GOT3 (cell line): Measurements from ENCODE around the gene NKAPD1.
"Not testable (repeated sequence)": the region's sequence is repeated elsewhere in the genome, so short reads cannot be mapped to it uniquely, and the experiment has no call there.

Experiments used
- DNase-seq: peaks from one replicate; lab custom pipeline; 2025; ENCODE audit warnings: mixed read lengths; lab: John Stamatoyannopoulos, UW

The NKAPD1 gene

DNA sequence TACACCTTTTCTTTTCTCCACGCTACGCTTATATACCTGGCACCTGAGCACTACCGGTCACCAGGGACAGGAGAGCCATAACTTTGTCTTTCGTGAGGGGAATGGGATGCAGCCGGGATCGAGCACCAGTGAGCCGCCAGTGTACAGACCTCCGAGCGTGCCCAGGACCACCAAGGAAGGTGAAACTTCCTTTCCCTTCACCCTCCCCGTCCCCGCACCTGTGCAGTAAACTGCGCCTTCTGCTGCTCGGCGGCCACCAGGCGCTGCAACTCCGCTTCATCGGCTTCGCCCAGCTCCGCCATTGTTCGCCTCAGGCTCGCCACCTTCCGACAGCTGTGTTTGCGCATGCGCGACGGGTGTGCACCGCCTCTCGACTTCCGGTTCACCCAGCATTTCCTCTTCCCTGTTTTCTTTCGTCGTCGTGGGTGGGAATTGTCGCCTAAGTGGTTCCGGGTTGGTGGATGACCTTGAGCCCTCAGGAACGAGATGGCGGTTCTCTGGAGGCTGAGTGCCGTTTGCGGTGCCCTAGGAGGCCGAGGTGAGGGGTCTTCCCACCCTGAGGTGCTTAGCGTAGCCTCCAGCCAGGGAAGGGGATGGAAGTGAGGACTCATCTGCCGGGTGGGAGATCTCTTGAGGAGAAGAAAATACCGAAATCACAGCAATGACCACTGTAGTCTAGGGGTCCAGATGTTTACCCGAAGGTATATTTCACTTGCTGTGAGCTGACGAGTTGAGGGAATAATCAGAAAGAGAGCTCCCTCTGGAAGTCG, 12.5 kb downstream of the NKAPD1 start, which contains the start of the genes SDHD and TIMM8B:
SDHD (plus strand) TSS at position 452 of the 770 bp plus-strand sequence; CDS start at position 487, 35 bp downstream.
TIMM8B (minus strand) TSS at position 335 of the 770 bp plus-strand sequence; CDS start at position 302, 33 bp downstream.
- peak; percentile 75 for DNase-seq

DNA sequence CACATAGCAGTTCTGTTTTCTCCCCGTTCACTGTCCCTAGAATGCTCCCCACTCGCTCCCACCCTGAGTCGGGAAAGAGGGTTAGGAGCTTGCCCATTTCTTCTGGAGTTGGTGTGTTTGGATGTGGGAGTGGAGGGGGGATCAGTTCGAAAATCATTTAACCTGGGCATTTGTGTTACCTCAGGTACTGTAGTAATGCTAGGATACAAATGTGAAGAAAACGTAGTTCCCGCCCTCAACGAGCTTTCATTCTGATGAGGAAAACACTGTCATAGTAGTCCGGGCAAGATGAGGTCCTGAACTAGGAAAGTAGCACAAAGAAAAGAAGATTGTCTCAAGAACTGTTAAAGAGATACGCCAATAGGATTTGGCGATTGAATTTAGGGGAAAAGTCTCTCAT, 13.1 kb downstream of the NKAPD1 start:
- no peak for DNase-seq

DNA sequence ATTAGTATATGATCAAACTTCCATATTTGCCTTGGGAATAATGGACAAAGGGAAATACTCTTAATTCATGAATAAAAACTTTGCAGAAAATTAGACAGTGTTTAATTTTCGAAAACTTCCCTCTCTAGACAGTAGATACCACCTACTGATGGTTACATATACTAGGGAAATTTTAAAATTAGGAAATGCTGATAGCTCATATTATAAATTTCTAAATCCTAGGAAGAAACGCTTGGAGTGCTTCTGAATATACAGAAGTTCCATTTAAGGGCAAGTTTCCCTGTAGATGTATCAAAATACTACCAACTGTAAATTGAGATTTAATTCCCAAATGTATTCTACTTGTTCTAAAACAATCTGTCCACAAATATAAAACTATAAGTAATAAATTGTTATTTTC, 21.2 kb downstream of the NKAPD1 start:
- not testable (repeated sequence) for DNase-seq

DNA sequence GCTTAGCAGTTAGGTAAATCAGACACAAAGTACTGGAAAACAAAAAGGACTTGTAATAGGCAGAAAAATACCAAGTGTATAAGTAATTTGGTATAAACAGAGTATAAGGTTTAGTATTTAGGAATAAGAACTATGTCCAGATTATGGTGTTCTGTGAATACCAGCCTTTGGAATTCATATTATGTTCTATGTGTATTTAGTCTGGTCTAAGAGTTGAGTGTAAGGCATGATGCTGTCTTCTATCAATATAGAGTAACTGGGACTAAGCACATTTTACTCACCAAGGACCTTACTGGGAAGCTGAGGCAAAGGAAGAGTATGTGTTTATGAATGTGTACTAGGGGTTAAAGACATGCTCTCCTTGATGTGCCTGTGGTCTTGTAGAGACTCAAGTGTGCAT, 22.1 kb downstream of the NKAPD1 start:
- no peak for DNase-seq

DNA sequence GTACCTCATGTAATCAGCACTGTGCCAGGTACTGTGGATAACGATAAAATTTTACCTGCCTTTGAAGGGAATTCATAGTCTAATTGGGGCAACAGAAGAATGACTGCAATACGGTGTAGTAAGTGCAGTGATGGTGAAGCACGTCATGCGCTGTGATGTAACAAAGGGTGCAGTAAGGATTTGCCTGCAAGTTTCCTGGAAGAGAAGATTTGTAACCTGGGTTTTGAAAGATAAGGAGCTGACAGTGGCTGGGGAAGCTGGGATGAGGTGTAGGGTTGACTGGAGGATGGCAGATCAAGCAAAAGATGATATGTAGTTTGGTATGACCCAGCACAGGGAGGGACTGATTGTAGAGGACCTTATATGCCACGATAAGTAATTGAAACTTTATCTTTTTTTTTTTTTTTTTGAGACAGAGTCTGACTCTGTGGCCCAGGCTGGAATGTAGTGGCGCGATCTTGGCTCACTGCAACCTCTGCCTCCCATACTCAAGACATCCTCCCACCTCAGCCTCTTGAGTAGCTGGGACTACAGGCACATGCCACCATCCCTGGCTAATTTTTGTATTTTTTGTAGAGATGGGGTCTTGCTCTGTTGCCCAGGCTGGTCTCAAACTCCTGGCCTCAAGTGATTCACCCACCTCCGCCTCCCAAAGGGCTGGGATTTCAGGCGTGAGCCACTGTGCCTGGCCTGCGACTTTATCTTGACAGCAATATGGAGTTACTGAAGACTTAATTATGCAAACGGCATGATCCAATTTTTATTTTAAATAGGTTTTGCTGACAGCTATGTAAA, 23.8 kb downstream of the NKAPD1 start:
- DNase-seq: no peak

DNA sequence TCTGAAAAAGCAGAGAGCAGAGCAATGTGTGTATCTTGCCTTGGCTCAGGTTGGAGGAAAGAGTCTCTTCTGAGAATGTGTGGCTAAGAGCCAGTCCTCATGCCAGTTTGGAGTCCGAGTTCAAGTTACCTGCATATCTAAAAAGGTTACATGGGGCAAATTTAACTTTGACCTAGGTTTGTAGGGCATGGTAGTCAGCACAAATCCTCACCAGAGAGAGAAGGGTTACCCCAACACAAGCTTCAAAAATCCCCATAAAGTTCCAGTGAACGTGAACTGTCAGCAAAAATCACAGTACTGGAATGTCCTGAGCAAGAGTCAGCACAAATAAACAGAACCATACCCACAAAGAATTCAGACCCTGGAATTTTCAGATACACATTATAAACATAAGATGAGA, 26.4 kb downstream of the NKAPD1 start:
- DNase-seq: no peak

DNA sequence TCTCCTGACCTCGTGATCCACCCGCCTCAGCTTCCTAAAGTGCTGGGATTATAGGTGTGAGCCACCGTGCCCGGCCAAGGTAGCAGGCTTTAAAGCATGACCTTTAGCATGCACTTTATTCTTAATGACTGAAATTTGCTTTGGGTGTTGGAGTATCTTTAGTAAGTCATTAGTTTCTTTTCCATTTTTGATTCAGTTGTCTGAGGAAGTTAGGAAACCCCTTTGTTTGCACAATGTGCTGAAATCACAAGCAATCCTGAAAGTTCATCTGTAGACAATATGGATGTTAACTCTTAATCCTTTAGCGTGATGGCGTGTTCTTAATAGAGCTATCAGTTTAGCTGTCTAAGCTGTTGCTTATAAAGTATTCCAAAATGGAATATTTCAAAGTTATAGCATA, 29.3 kb downstream of the NKAPD1 start:
- no peak for DNase-seq

DNA sequence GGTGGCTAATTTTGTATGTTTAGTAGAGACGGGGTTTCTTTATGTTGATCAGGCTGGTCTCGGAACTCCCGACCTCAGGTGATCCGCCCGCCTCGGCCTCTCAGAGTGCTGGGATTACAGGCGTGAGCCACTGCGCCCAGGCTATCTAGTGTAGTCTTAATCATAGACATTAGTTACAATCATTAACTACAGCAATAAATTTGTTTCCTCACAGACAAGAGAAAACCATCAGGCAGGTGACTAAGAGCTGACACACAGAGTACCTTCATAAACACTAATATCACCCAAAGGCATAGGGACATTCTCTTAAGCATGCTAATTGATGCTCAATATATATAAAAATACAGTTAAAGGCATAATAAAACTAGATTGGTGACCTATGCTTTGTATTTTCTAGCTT, 32.0 kb downstream of the NKAPD1 start:
- no peak for DNase-seq

DNA sequence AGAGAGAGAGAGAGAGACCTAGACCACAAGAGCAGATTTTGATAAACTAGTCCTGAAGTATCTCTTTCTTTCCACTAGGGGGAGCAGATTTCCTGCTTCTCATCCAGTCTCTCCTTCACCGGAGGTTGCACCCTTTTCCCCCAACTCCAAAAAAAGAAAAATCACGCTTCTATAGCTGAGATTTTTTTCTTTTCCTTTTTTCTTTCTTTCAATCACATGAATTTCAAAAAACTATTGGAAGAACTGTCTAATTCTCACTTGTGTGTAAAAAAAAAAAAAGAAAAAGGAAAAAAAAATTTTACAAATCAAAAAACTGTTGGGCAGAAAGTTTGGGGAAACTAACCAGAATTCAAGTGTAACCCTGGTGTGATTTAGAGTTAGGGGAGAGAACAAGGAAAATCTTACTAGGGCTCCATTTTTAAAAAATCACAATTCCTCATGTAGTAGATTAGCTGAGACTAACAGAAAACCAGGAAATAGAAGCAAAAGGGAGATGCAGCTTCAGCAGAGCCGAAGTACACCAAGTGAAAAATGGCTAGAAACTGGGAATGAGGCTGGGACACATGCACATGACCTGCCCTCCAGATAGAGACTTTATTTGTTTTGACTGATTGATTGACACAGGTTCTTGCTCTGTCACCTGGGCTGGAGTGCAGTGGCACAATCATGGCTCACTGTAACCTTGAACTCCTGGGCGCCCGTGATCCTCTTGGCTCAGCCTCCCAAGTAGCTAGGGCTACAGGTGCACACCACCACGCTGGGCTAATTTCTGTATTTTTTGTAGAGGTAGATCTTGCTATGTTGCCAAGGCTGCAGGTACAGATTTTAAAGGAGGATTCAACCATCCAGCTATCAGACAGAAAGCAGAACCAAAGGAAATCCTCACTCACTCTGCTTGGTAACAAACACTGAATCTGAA, 39.7 kb downstream of the NKAPD1 start:
- no peak for DNase-seq

DNA sequence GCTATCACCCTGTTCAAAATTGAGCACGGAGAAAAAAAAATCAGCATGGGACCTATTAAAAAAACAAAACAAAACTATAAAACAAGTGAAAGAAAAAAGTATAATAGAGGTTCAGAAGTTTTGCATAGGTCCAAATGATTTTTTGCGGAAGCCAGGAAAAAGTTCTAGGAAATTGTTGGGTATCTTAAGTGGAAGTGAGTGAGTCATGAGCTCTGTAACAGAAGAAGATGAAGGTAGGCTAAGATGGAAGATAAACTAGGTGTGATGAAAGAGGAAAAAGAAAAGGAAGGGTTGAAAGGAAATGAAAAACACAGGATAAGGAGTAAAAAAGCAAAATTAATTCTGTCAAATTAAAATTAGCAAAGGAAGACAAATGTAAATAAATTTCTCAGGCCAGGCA, 40.4 kb downstream of the NKAPD1 start:
- DNase-seq: no peak

DNA sequence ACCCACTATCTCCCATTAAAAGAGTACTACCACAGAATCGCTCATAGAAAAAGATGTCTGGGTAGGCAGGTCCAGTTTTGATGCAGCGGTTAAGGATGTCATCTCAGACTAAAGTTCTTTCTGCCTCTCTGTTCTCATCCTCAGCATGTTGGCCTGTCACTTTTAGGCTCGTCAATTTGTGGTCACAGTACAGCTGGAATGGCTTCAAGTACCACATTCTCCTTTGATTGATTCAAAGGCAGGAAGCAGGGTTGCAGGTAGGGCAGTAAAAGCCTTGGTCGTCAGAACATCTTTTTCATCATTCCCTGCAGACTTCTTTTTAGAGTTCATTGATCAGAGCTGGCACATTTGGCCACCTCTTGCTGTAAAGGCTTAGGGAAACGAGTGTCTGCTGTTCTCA, 41.3 kb downstream of the NKAPD1 start:
- no peak for DNase-seq

DNA sequence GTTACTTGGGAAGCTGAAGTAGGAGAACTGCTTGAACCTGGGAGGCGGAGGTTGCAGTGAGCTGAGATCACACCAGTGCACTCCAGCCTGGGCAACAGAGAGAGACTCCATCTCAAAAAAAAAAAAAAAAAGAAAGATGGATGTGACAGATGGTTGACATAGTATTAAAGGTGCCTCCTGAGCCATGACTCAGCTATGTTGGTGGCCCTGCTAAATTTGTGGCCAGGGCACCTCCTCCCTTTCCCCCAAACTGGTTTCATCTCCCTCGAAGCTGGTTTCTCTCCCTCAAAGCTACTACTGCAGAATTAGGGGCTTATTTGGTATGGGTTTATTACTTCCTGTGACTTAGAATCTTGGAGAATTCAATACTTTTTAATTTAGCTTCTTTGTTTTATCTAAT, 44.1 kb downstream of the NKAPD1 start:
- DNase-seq: no peak

DNA sequence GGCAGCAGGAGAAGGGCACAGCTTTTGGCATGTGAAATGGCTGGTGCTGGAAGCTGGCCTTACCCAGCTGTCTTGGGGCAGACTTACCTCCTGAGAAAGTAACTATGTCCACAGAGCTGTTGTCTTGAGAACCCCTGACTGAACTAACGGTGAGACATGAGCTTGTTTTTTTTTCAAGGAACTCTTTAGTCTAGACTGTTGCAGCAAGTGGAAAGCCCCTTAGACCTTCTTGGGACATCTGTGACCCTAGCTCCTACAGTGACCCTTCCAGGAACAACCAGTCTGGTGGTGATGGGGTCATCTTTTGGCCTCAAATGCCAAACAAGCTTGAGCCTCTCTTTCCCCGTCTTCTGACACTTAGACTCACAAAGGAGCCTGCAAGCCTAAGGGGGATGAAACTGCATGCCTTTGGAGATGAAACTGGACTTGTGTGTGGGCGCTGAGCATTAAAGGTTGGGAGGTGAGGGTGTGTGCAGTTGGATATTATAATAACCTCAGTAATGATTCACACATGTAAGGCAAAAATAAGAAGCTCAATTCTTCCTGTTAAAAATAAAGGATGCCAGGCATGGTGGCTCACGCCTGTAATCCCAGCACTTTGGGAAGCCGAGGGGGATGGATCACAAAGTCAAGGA, 48.0 kb downstream of the NKAPD1 start:
- DNase-seq: no peak

DNA sequence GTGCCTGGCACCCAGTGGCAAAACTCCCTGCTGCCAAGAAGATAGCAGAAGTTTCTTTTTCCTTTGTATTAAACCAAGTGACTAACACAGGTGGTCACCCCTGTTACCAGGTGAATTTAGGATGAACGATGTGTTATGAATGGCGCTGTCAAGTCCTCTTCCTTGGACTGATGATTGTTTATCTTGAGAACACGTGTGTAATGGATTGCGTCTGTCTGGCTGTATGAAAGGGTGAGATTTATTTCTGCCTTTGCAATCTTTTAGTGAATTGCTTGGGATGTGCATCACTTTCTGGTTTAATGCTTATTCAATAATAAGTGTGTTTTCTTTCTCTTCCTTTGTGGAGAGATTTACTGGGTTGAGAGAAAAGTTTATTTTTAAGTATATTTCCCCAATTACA, 49.0 kb downstream of the NKAPD1 start:
- DNase-seq: no peak

DNA sequence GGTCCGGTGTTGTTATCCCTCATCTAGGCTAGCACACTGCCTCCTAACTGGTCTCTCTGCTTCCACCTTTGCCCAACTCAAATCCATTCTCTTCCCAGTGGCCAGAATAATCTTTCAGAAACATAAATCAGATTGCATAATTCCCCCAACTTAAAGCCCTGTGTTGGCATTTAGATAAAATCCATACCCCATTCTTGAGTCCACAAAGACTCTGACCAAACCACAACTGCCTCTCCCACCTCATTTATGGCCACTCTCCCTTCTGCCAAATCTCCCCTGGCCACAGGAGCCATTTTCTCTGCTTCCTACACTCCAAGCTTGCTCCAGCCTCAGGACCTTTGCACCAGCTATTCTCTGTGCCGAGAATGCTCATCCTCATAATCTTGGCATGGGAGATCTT, 53.0 kb downstream of the NKAPD1 start:
- no peak for DNase-seq

DNA sequence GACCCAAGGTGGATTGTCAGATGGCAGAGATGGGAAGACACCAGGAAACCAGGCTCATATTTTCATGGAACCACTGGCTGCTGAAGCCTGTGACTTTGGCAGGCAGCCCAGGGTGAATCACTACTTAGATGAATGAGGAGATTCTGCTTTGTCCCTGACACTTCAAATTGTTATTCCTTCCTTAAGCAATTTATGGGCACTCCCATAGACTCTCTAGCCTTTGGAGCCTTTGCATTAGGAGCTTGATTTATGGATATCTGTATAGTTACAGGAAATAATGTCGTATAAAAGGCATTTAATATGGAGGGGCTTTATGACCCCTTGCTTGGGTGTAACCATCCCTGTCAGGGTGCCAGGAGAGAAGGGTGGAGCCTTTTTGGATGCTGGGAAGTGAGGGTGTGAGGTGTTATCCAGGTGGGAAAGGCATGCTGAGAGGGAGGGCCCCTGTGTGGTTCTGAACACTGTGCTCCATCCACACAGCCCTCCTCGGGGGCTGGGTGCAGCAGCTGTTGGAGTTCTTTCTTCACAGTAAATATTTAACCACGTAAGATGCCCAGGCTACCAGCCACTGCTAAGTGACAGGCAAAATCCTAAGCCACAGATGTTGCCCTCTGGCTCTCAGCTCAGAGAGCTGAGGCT, 54.5 kb downstream of the NKAPD1 start:
- no peak for DNase-seq

DNA sequence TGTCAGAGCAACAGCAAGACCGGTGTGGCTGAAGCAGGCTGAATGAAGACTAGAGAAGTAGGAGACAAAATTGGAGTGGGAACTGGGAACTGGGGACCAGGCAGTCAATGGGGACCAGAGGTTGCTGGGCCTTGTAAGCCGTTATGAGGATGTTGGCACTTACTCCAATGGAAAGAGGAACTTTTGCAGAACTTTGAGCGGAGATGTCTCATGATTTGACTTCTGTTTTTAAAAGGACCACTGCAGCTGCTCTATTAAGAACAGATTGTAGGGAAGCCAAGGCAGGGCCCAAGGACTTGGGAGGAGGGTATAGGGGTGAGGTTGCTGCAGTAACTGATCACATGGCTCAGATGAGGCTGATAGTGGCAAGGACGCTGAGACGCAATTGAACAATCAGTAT, 55.6 kb downstream of the NKAPD1 start:
- no peak for DNase-seq

DNA sequence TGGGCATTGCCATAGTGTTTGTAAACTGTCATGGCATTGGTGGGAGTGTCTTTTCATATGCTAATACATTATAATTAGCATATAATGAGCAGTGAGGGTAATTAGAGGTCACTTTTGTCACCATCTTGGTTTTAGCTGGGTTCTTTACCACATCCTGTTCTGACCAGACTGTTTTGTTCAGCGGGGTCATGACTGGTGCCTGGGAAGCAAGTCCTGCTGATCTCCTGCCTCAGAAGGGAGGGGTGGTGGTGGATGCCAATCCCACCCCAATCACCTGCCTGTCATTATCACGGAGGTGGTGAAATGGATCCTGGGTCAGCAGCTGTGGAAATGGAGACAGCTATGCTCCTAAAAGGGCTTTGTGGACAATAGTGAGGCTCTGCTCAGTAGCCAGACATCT, 58.6 kb downstream of the NKAPD1 start:
- no peak for DNase-seq

DNA sequence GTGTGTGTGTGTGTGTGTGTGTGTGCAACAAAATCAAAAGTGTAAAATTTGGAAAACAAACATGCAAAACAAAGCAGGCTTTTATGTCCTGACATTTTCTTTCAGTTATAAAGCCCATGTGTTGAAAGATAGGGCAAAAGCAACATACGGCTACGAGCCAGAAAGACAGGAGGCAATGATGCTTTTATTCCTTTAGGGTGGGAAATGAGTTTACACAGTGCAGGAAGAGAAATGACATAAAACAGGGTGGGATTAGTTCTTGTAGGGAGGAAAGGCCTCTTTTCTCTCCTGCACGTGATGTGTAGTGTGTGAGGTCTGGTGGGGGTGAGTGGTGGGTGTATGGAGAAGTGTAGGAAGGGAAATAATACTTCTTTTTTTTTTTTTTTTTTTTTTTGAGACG, 60.4 kb downstream of the NKAPD1 start:
- no peak for DNase-seq
